HG02623 (cell line): Measurements from ENCODE around the gene TMED10.
"Not testable (repeated sequence)": the region's sequence is repeated elsewhere in the genome, so short reads cannot be mapped to it uniquely, and the experiment has no call there.

Source experiments
- ATAC-seq: cut with Tn5 transposase; IDR thresholded peaks from one replicate; pipeline ENCODE4 v1.9.1; 2021; ENCODE audit warnings: moderate library complexity; ENCODE audit not compliant: unreplicated experiment

The TMED10 gene

DNA sequence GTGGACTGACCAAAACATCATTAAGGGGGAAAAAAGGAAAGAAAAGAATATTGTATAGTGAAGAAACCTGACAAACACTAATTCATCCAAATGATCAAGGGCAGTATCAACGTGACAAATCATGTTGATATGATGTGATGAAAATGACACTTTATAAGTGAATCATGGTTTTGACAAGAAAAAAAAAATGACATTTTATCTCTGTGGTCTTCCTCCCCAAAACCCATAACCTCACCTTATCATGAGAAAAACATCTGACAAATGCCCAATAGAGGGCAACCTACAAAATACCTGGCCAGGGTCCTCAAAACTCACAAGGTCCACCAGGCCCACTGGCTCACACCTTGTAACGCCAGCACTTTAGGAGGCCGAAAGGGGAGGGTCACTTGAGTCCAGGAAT is 13.8 kb downstream of the TMED10 start:
- no peak for ATAC-seq

DNA sequence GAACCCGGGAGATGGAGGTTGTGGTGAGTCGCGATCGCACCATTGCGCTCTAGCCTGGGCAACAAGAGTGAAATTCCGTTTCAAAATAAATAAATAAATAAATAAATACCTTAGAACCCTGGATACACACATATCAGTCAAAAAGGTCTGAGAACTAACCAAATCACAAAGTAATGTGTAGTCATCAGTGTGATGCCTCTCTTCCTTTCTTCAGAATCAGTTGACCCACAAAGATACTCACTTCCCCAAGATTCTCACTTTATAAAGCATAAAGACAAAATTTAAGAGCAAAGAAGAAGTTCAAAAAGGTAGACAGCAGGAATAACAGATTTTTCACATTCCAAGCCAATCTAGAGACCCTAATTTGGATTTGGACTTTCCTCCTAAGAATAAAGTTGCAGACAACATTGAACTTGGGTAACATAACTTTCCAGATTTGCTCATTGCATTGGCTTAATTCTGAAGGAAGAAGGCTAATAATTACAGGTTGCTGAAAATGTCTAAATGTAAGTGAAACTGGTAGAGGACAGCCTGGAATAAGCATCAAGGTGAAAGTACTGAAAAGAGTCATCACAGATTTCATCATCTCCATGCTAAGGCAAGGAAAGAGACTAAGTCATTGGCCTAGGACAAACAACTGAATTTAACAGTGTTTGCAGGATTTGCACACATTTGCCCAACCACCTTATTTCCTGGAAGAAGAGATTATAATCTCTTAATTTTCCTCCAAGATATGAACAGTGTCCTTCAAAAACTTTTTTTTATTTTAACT is 17.4 kb downstream of the TMED10 start:
- no peak for ATAC-seq

DNA sequence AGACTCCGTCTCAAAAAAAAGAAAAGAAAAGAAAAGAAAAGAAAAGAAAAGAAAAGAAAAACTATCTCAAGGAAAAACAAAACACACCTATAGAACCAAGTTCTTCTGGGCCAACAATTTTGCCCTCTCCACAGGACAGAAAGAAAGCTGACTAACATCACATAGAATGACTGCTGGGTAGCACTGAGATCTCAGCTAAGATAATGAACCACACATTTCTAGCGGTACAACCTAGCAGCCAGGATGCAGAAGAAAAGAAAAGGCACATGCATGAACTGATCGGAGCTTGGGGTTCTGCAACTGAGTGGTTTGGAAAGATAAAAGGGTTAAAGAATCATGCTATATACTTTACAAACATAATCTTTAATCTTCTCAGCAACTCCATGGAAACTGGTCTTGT is 19.5 kb downstream of the TMED10 start:
- no peak for ATAC-seq

DNA sequence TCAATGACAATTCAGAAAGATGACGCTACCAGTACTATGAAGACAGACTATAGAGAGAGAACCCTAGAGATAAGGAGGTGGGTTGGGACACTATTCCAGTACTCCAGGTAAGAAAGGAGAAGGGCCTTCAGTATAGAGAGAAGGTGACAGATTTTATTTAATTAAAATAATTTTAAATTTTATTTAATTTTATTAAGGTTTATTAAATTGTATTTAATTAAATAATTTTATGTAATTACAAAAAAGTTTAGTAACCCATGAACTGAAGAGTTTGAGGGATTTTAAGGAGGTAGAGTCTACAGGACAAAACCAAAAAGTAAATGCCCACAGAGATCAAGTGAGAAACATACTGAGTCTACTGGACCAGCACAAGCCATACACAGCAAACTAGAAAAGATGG is 20.3 kb downstream of the TMED10 start:
- no peak for ATAC-seq

DNA sequence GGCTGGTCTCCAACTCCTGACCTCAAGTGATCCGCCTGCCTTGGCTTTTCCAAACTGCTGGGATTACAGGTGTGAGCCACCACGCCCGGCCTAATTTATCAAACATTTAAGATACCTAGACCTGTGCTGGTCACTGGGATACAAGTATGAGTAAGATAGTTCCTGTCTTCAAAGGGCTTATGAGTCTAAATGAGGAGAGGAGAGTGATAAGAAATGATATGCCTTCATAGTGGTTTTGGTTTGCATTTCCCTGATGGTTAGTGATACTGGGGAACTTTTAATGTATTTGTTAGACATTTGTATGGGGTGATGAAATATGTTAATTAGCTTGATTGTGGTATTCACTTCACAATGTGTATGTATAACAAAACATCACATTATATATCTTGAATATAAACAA is 21.2 kb downstream of the TMED10 start:
- ATAC-seq: no peak

DNA sequence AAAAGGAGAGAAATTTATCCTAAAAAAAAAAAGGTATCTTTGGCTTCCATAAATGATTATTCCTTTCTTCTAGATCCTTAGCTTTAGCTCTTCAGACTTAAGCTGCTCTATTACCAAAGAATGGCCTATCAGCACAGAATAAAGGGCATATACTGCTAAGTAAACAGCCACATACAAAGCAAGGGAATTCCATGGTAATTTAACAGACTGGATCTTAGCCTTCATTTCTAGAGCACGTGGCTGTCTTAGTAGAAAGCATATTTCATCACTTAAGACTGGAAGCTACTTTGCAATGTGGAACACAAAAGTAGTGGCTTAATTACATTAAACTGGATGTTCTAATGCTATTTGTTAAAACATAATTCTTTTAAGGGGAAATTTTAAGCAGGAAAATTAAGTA is 23.1 kb downstream of the TMED10 start:
- no peak for ATAC-seq

DNA sequence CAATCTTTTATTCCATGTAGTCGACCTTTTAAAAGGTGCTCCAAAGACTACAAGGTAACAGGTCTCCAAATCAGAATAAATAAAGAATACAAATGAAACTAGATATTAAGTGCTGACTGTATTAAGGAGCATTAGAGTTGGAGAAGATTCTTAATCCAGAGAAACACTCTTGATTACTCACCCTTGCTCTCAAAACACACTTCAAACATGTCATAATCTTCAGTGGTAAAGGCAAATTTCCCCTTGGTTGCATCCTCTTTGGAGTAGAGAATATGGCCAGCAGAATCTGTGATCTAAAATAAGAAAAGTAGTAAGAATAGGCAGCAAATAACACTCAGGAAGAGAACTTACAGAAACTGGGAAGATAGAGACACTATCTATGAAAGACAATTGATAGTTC is 24.6 kb downstream of the TMED10 start:
- no peak for ATAC-seq

DNA sequence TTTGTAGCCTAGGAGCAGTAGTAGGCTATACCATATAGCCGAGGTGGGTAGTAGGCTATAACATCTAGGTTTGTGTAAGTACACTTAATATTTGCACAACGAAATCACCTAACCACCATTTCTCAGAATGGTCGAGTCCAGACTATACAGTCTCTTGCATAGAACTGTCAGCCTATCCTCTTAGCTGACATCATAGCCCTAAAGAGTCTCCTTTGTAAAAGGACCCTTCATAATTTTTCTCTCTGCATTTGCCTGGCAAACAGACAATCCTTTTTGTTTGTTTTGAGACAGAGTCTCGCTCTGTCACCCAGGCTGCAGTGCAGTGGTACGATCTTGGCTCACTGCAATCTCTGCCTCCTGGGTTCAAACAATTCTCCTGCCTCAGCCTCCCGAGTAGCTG is 25.8 kb downstream of the TMED10 start:
- ATAC-seq: not testable (repeated sequence)

DNA sequence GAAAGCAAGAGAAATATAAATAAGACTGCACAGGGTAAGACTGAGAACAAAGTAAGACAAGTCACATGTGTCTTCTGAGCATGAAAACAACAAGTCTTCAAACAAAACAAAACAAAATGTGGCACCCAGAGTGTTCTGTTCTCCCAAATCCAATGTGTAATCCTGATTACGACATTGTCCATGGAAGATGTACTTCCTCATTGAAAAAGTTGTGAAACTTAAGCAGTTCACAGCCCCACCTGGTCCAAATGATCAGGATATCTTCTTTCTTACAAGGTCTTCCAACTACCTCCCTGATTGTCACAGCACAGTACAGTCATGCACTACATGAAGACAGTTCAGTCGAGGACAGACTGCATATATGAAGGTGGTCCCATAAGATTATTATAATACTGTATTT is 26.3 kb downstream of the TMED10 start:
- no peak for ATAC-seq

DNA sequence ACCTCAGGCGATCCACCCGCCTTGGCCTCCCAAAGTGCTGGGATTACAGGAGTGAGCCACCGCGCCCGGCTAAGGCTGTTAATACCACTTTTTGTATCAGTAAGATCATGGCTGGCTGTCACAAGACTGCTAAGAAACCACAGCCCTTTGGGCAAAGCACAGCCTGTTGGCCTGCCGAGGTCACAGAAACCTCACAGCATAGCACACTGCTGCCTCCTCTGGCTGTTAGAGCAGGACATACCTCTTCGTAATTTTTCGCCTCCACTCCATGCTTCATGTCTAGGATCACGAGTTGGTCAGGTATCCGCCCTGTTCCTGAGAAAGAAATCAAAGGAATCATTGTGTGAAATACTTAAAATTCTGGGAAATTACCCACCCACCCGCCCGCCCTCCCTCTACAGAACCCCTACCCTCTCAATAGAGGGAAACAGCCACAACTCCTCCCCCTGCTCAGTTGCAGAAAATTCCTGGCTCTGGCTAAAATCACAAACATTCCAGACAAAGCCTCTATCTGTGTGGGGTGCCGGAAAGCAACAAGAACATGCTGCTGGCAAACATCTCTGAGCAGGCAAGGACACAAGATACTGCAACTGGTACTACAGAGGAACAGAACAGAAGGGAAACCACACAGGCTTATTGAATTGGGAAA is 28.9 kb downstream of the TMED10 start:
- ATAC-seq: no peak

DNA sequence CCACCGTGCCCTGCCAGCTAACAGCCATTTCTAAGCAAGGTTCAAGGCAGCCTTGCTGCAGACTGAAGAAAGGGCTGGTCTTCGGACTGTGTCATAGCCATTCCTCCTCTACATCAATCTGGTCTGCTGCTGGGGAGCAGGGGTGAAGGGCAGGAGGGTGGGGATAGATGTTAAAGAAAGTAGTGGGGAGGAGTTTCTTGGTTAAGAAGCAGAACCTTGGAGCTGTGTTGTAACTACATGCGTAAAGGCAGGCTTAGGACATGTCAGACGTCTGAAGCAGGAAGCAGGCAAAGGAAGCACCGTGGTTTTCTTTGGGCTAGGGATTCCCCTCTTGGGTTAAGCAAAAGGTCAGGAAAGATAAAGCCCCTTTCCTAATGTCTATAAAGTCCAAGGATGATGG is 31.5 kb downstream of the TMED10 start:
- no peak for ATAC-seq

DNA sequence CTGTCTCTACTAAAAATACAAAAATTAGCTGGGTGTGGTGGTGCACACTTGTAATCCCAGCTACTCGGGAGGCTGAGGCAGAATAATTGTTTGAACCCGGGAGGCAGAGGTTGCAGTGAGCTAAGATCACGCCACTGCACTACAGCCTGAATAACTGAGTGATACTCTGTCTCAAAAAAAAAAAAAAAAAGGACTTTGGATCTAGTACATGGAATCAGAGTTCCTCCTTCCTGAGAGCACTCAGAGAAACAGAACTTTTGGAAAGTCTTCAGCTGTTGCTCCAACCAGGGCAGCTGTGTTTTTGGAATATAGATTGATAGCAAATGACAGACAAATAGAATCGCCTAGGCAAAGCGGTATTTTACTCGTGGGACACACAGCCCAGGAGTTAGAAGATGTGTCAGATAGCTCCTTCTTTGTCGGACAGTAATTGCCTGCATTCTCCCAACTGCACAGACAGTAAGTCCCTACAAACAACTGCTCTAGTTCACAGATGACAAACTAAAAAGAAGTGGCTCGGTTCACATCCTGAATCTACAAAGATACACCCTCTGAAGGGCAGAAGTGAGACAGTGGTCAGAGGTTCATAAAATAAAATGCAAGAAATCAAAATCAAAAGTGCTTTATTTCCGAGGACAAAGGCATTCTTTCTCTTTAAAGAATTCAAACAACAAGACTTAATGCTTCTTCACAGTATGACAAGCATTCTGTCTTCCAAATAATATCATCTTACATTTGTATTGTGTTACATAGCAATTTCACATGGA is 32.5 kb downstream of the TMED10 start:
- no peak for ATAC-seq

DNA sequence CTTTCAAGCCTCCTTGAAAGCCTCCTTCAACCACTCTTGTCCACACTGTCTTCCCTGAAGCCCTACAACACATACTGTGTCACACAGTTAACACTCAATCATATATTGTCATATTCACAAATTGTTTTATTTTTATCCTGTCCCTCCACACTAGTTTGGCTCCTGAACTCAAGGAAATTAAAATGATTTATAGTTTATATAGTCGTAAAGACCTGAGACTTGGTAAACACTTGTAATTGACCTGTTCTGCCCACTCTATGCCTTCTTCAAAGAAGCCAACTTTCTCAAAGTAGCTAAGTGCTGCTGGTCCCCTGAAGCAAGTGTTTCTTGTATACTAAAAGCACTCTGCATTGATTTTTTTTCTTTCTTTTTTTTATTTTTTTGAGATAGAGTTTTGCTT is 33.9 kb downstream of the TMED10 start:
- no peak for ATAC-seq

DNA sequence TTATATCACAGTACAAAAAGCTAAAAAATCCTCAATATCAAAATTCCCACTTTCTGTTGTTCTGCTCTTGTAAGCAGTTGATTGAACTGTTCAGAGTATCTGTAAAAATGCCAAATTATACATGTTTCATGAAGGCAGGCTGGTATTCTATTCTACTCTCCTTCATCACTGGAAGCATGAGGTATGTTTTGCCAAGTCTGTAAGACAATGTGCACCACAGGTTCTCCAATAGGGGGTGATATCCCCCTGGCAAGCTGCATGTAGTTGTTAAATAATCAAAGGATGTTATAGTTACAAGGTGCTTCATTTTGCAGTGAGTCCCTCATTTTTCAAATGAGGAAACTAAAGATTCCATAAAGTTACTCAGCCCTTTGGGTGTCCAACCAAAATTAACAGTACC is 34.4 kb downstream of the TMED10 start:
- ATAC-seq: no peak

DNA sequence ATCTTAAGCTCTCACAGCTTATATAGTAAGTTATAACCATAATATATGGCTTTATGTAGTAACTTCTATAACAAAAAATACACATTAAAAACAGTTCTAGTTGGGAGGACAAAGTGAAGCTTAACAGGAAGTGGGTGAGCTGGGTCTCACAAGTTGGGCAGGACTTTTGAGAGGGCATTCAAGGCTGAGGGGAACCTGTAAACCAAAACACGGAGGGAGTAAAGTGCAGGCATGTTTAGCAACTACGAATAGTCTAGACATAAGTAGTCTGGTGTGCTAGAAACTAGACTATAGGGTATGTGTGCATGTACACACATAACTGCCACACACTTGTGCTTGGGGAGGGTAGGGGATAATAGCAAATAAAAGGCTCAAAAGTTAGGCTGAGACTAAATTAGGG is 35.4 kb downstream of the TMED10 start:
- no peak for ATAC-seq

DNA sequence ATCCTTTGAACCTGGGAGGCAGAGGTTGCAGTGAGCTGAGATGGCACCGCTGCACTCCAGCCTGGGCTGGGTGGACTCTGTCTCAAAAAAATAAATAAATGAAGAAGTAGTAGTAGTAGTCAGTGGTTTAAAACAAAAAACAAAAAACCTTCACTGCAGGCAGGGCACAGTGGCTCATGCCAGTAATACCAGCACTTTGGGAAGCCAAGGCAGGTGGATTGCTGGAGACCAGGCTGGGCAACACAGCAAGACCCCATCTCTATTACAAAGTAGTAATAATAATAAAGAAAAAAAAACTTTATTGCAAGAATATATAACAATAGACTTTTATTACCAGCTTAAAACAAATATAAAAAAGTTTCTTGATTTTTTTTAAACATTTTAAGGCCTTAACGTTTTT is 35.8 kb downstream of the TMED10 start:
- ATAC-seq: no peak

DNA sequence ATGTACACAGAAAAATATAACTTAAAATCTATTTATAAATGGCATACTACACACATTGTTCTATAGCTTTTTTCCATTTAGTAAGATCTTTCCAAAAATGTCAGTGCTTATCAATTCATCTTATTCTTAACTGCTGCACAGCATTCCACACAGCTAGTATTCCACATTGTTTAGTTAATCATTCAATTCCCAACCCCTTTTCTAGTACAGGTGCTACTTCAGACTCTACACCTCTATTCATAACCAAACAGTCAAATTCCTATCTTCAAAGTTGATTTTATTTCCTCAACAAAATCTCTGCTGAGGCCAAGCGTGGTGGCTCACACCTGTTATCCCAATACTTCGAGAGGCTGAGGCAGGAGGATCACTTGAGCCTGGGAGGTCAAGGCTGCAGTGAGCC is 37.2 kb downstream of the TMED10 start:
- no peak for ATAC-seq

DNA sequence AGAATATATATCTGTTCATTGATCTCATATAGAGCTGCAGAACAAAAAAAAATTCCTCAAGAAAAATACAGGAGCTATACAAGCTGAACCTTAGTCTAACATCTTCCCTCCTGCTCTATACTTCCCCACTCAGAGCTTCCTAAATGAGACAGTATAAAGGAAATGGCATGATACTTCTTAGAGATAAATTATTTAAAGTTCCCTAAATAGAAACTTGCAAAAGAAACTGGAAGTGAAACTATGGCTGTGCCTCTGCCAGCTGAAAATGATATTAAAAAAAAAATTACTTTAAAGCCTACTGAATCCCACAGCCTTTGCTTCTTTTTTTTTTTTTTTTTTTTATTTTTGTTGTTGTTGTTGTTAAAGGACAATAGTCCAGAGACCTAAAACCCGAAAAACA is 37.9 kb downstream of the TMED10 start:
- no peak for ATAC-seq

DNA sequence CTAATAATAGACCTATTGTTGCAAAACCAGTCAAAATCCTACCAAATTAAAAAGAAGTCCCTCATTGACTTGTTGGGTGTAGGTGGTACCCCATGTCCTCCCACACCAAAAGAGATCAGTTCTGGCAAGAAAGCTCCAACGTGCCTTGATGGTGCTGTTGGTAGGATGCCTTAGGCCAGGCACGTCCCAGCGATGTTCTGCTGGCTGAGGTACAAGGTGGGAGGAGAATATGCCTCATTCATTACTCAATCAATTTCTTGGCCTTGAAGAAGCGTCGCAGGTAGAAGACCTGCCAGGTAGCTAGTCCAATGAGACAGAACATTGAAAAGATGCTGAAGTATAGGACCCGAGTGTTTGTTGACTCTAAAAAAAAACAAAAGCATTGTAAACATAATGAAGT is 41.8 kb downstream of the TMED10 start:
- no peak for ATAC-seq

DNA sequence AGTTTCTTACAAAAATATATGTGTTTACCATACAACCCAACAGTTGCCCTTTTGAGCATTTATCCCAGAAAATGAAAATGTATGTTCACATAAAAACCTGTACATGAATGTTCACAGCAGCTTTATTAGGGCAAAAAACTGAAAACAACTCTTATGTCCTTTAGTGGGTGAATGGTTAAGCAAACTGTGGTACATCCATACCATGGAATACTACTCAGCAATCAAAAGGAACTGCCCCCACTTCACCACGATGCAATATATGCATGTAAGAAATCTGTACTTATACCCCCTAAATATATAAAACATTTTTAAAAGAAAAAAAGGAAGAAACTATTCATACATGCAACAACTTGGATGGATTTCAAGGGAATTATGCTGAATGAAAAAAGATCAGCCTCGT is 42.8 kb downstream of the TMED10 start:
- ATAC-seq: no peak

DNA sequence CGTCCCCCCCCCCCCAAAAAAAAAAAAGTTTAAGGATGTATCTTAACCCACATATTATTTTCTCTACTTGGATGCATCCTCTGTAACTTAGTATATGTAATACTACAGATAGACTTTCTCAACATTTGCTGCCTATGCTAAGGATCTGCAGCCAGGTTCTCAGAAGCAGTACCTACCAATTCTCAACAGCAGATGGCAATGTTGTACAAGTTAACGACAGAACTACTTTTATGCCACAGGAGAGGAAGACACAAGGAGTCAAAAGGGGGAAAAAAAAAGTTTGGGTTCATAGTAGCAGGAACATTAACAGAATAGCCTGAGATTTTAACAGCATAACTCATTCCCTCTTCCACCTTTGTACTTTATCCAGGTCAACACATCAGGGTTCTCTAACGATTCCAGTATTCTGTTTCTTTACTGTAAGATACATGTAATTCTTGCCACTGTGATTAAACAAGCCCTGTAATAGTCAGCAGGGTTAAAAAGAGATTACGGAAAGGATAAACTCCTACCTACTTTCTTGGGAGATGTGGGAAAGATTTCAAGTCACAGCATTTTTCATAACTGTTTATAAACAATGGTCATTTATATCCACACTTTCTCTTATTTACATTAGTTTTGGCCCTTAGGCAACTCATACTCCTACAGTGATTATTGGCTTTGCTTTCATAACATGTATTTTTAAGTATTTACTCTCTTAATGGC is 43.9 kb downstream of the TMED10 start:
- no peak for ATAC-seq

DNA sequence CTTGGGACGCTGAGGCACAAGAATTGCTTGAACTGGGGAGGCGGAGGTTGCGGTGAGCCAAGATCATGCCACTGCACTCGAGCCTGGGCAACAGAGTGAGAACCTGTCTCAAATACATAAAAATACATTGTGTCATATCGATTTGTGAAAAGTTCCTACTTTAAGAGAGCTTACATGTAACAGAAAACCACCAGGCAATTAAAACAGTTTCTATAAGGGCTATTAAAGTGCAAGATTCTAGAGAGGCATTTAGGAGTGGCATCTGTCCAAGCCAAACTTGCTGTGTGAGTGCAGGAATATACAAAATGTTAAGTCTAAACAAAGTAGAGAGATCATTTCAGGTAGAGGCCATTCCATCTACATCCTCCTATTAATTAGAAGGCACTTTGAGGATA is 47.8 kb downstream of the TMED10 start:
- no peak for ATAC-seq
